Breast epithelium (tissue), 4 donors: Measurements from ENCODE around the gene ADARB2. TPM values are rescaled to one million over a fixed set of nuclear protein-coding genes. Genes with fewer than 3 reads are reported as not detected.
"Not testable (repeated sequence)": the region's sequence is repeated elsewhere in the genome, so short reads cannot be mapped to it uniquely, and the experiment has no call there.

Experiments used
- DNase-seq, 2 donors: peaks; one replicate each; pipeline ENCODE4 v3.0.0-alpha.2; 2019; ENCODE audit warnings: low spot score in 2 of 2
- H3K27ac ChIP-seq, 2 donors: fragments of 200-600 bp; sonication (generic) in 1 of 2; one replicate each; pipeline ENCODE4 v1.5.1; 2016 to 2019; ENCODE audit warnings: mild to moderate bottlenecking in 1 of 2
- H3K27me3 ChIP-seq, 2 donors: fragments of 200-600 bp; sonication (generic) in 1 of 2; one replicate each; pipeline versions ENCODE4 v1.5.1 to v1.6.0; 2017 to 2019; ENCODE audit warnings: control low read depth in 1 of 2, mild to moderate bottlenecking in 1 of 2
- H3K36me3 ChIP-seq: fragments of 200-600 bp; one replicate; pipeline ENCODE4 v1.5.1; 2019
- H3K4me1 ChIP-seq, 2 donors: fragments of 200-600 bp; sonication (generic); one replicate each; pipeline ENCODE4 v1.5.1; 2016 to 2019; ENCODE audit warnings: control low read depth in 1 of 2
- H3K4me3 ChIP-seq, 3 donors: fragments of 200-600 bp; sonication (generic); 1 replicate in 2 of 3; 2 replicates in 1 of 3; pipeline ENCODE4 v1.5.1; 2016 to 2019; ENCODE audit warnings: mild to moderate bottlenecking in 3 of 3, moderate library complexity in 2 of 3
- H3K9me3 ChIP-seq, 2 donors: fragments of 200-600 bp; sonication (generic) in 1 of 2; one replicate each; pipeline ENCODE4 v1.5.1; 2016 to 2019; ENCODE audit warnings: control low read depth in 1 of 2
- CTCF ChIP-seq, 3 donors: fragments of 450-650 bp; IDR thresholded peaks; one replicate each; pipeline ENCODE4 v1.5.1; 2016 to 2017; ENCODE audit warnings: antibody characterized with exemption in 3 of 3, mild to moderate bottlenecking in 3 of 3, moderate library complexity in 3 of 3
- POLR2A ChIP-seq: fragments of 450-650 bp; IDR thresholded peaks from one replicate; pipeline ENCODE4 v1.6.1; 2016; ENCODE audit warnings: antibody characterized with exemption, mild to moderate bottlenecking, moderate library complexity
- POLR2AphosphoS5 ChIP-seq, 3 donors: sonication (generic); formaldehyde crosslinking; IDR thresholded peaks; one replicate each; pipeline ENCODE4 v1.6.1; 2017; ENCODE audit warnings: antibody characterized with exemption in 3 of 3
- intact Hi-C: fragments of 100-400 bp; cut with DNase I; formaldehyde crosslinking; loops from one replicate; pipeline ENCODE4 v1.15.1; 2023; ENCODE audit warnings: low total_unique reads
- total RNA-seq, 3 donors: library from RNA; depleted of rRNA; stranded (reverse); fragments of >200 nt; gene quantifications; one replicate each; pipeline ENCODE4 v1.1.0, GENCODE V29; 2016

Gene ADARB2
- total RNA-seq, 3 donors from 2014 or later: 0.32 to 3.9 (median 2.0) TPM

GRCh38 chr10:1538121-1538520 lies 199.2 kb downstream of the ADARB2 start:
- Histone ChIP-seq H3K9me3 (no peaks in the 10 kb centered on the region), H3K27ac (no peak overlapping the region), H3K4me3 (no peak overlapping the region), H3K4me1 (no peaks in the 10 kb centered on the region), H3K36me3 (no peaks in the 10 kb centered on the region), H3K27me3 (peaks cover 0 to 5% of the 10 kb centered on the region in 2 donors)
- TF ChIP-seq POLR2A: no peak
- no peak for TF ChIP-seq POLR2AphosphoS5 (IDR thresholded peaks at IDR 0.05)
- intact Hi-C loops: no loop called here
- no peak for DNase-seq

GRCh38 chr10:1537449-1537848 lies 199.9 kb downstream of the ADARB2 start:
- H3K27me3 ChIP-seq, DNase-seq, intact Hi-C loops, H3K4me1 ChIP-seq, H3K36me3 ChIP-seq, H3K4me3 ChIP-seq, H3K27ac ChIP-seq, H3K9me3 ChIP-seq: not testable (repeated sequence)

DNA sequence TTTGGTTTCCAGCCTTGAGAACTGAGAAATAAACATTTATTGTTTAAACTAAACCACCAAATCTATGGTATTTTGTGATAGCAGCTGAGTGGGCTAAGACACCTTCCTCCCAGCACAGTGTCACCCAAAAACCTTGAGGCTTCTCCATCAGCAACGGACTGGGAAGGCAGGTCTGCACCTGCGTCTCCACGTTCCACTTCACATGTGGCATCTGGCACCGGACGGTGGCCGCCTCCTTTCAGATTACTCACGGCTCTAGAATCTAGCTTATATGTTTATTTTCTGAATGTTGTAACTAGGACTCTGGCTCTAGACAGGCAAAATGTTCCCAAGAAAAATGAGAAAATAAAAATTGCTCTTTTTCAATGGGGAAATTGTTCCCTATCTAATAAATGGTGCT lies 201.0 kb downstream of the ADARB2 start:
- Histone ChIP-seq H3K27ac (no peak overlapping the region), H3K9me3 (no peaks in the 10 kb centered on the region), H3K4me1 (no peaks in the 10 kb centered on the region), H3K27me3 (peaks cover 0 to 15% of the 10 kb centered on the region in 2 donors), H3K4me3 (no peak overlapping the region), H3K36me3 (no peaks in the 10 kb centered on the region)
- no peak for TF ChIP-seq CTCF (IDR thresholded peaks at IDR 0.05)
- no peak for TF ChIP-seq POLR2AphosphoS5 (IDR thresholded peaks at IDR 0.05)
- no peak for TF ChIP-seq POLR2A
- intact Hi-C loops: no loop called here
- DNase-seq: peak in 1 of 2 donors; percentile 15

DNA sequence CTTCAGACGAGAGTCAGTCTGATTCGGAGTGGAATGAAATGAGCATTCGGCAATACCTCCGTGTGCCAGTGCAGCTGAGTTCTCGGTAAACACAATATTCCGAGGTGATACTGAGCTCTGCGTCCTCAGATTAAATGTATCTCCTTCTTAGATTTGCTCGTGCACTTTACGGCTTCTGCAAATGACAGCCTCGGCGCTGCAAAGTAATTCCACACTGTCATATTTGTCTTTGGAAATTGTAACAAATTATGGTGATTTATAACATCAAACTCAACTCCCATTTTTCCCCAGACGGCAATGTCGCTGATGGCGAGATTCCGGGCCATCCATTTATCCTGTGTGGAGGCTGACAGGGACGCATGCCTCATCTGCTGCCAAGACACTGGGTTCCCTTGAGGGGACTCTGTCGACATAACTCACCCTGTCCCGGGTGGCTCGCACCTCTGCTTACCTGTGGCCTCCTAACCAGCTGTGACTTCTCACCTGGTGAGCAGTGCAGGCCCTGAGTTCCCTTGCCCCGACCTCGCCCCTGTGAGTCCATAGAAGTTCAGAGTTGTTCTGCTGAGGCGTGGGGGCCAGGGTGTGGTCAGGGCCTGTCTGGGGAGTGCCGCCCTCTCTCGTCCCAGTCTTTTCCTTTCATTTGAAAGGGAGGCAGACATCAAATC lies 201.9 kb downstream of the ADARB2 start:
- TF ChIP-seq POLR2AphosphoS5 (IDR thresholded peaks at IDR 0.05): no peak
- no peak for TF ChIP-seq POLR2A
- no peak for TF ChIP-seq CTCF (IDR thresholded peaks at IDR 0.05)
- no peaks in the 10 kb centered on the region for H3K4me1 ChIP-seq
- H3K9me3 ChIP-seq: no peaks in the 10 kb centered on the region
- intact Hi-C loops: no loop called here
- DNase-seq: peak in 1 of 2 donors; percentile 37
- no peak overlapping the region for H3K27ac ChIP-seq
- H3K27me3 ChIP-seq: peaks cover 0 to 24% of the 10 kb centered on the region in 2 donors
- no peak overlapping the region for H3K4me3 ChIP-seq
- H3K36me3 ChIP-seq: no peaks in the 10 kb centered on the region

DNA sequence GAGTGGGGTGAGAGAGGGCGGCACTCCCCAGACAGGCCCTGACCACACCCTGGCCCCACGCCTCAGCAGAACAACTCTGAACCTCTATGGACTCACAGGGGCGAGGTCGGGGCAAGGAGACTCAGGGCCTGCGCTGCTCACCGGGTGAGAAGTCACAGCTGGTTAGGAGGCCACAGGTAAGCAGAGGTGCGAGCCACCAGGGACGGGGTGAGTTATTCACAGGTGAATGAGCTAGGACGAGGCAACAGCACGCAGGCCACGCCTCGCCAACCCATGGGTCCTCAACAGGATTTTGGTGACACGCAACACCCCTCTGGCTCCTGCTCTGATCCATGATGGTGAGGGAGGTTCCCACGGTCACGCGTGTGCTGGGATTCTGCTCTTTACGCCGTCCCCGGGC lies 202.5 kb downstream of the ADARB2 start:
- Histone ChIP-seq H3K4me3 (no peak overlapping the region), H3K36me3 (no peaks in the 10 kb centered on the region), H3K27me3 (peaks cover 0 to 30% of the 10 kb centered on the region in 2 donors), H3K27ac (no peak overlapping the region), H3K9me3 (no peaks in the 10 kb centered on the region), H3K4me1 (no peaks in the 10 kb centered on the region)
- intact Hi-C loops: no loop called here
- TF ChIP-seq POLR2A (no peak), POLR2AphosphoS5 (IDR thresholded peaks at IDR 0.05) (no peak), CTCF (IDR thresholded peaks at IDR 0.05) (no peak)
- peak in 1 of 2 donors; percentile 28 for DNase-seq

- no peaks in the 10 kb centered on the region for H3K4me1 ChIP-seq
- intact Hi-C loops: no loop called here
- H3K27me3 ChIP-seq: peaks cover 0 to 45% of the 10 kb centered on the region in 2 donors
- H3K27ac ChIP-seq: no peak overlapping the region
- TF ChIP-seq CTCF (IDR thresholded peaks at IDR 0.05) (no peak), POLR2A (no peak), POLR2AphosphoS5 (IDR thresholded peaks at IDR 0.05) (no peak)
- no peaks in the 10 kb centered on the region for H3K36me3 ChIP-seq
- no peaks in the 10 kb centered on the region for H3K9me3 ChIP-seq
- H3K4me3 ChIP-seq: no peak overlapping the region
- DNase-seq: peak in 1 of 2 donors; percentile 27
These were observed 204.7 kb downstream of the ADARB2 start for GRCh38 chr10:1532636-1533035.
